ENCODE results near the gene PPFIA1. TPM values are rescaled to one million over a fixed set of nuclear protein-coding genes. Genes with fewer than 3 reads are reported as not detected.

The PPFIA1 gene
- total RNA-seq: 24.9 and 28.2 TPM in 2 replicates

GRCh38 chr11:70270104-70270876 is at the start of gene PPFIA1:
TSS of gene PPFIA1 (plus strand) at chr11:70270690. CDS start at chr11:70272173, 1,483 bp downstream.
- DNase-seq (ENCODE audit: low read depth in 2 of 2): peak; percentile 86 to 95

- DNase-seq (ENCODE audit: low read depth in 2 of 2): no peak
Measured at GRCh38 chr11:70220920-70221319, 49.6 kb upstream of the PPFIA1 start.

- no peak for DNase-seq (ENCODE audit: low read depth in 2 of 2)
Measured at GRCh38 chr11:70225681-70226177, 44.8 kb upstream of the PPFIA1 start.

- no peak for DNase-seq (ENCODE audit: low read depth in 2 of 2)
Measured at GRCh38 chr11:70226183-70226582, 44.3 kb upstream of the PPFIA1 start.

- DNase-seq (ENCODE audit: low read depth in 2 of 2): no peak
Measured at GRCh38 chr11:70226967-70227366, 43.5 kb upstream of the PPFIA1 start.

- no peak for DNase-seq (ENCODE audit: low read depth in 2 of 2)
Measured at GRCh38 chr11:70229737-70230136, 40.8 kb upstream of the PPFIA1 start.

- no peak for DNase-seq (ENCODE audit: low read depth in 2 of 2)
Measured at GRCh38 chr11:70230151-70230839, 40.2 kb upstream of the PPFIA1 start.

- DNase-seq (ENCODE audit: low read depth in 2 of 2): no peak
Measured at GRCh38 chr11:70230840-70231710, 39.4 kb upstream of the PPFIA1 start.

GRCh38 chr11:70233034-70233433 is 37.5 kb upstream of the PPFIA1 start:
- DNase-seq (ENCODE audit: low read depth in 2 of 2): no peak

- peak in 1 of 2 donors; percentile 86 for DNase-seq (ENCODE audit: low read depth in 2 of 2)
Measured at GRCh38 chr11:70233511-70233934, 37.0 kb upstream of the PPFIA1 start.

- no peak for DNase-seq (ENCODE audit: low read depth in 2 of 2)
Measured at GRCh38 chr11:70233962-70234361, 36.5 kb upstream of the PPFIA1 start.

- no peak for DNase-seq (ENCODE audit: low read depth in 2 of 2)
Measured at GRCh38 chr11:70240337-70240736, 30.2 kb upstream of the PPFIA1 start.

- DNase-seq (ENCODE audit: low read depth in 2 of 2): no peak
Measured at GRCh38 chr11:70241709-70242108, 28.8 kb upstream of the PPFIA1 start.

GRCh38 chr11:70242885-70243284 is 27.6 kb upstream of the PPFIA1 start:
- no peak for DNase-seq (ENCODE audit: low read depth in 2 of 2)

- no peak for DNase-seq (ENCODE audit: low read depth in 2 of 2)
Measured at GRCh38 chr11:70243912-70244652, 26.4 kb upstream of the PPFIA1 start.

- DNase-seq (ENCODE audit: low read depth in 2 of 2): peak in 1 of 2 donors; percentile 25
Measured at GRCh38 chr11:70244698-70245097, 25.8 kb upstream of the PPFIA1 start.

- no peak for DNase-seq (ENCODE audit: low read depth in 2 of 2)
Measured at GRCh38 chr11:70246196-70246595, 24.3 kb upstream of the PPFIA1 start.

- DNase-seq (ENCODE audit: low read depth in 2 of 2): no peak
Measured at GRCh38 chr11:70247042-70247709, 23.3 kb upstream of the PPFIA1 start.

GRCh38 chr11:70247710-70248072 is 22.8 kb upstream of the PPFIA1 start:
- no peak for DNase-seq (ENCODE audit: low read depth in 2 of 2)

GRCh38 chr11:70250876-70251658 is 19.4 kb upstream of the PPFIA1 start:
- no peak for DNase-seq (ENCODE audit: low read depth in 2 of 2)
